Measurements from ENCODE around the gene SPRY2.
"Not testable (repeated sequence)": the region's sequence is repeated elsewhere in the genome, so short reads cannot be mapped to it uniquely, and the experiment has no call there.

Gene SPRY2

GRCh38 chr13:80348314-80348713, 7.4 kb upstream of the SPRY2 start:
- DNase-seq, result no peak

- no peak for DNase-seq
Measured at GRCh38 chr13:80345771-80346510, 5.0 kb upstream of the SPRY2 start.

- DNase-seq, result not testable (repeated sequence)
Measured at GRCh38 chr13:80344032-80344431, 3.1 kb upstream of the SPRY2 start.

GRCh38 chr13:80342471-80343371, 1.8 kb upstream of the SPRY2 start:
- DNase-seq, result peak; percentile 71 to 73

GRCh38 chr13:80341756-80342370, 937 bp upstream of the SPRY2 start:
- DNase-seq, result no peak

- DNase-seq, result no peak
Measured at GRCh38 chr13:80340651-80341100, 250 bp downstream of the SPRY2 start.

- DNase-seq, result peak in 1 of 2 donors; percentile 1
Measured at GRCh38 chr13:80339912-80340650, 845 bp downstream of the SPRY2 start.

GRCh38 chr13:80339563-80339911, 1.4 kb downstream of the SPRY2 start:
- no peak for DNase-seq

- DNase-seq, result peak in 1 of 2 donors; percentile 1
Measured at GRCh38 chr13:80338781-80339562, 2.0 kb downstream of the SPRY2 start.

GRCh38 chr13:80337288-80338081, 3.4 kb downstream of the SPRY2 start:
- DNase-seq, result no peak

GRCh38 chr13:80336776-80337287, 4.1 kb downstream of the SPRY2 start:
- DNase-seq, result no peak

- DNase-seq, result no peak
Measured at GRCh38 chr13:80336370-80336769, 4.6 kb downstream of the SPRY2 start.

- no peak for DNase-seq
Measured at GRCh38 chr13:80334597-80335260, 6.2 kb downstream of the SPRY2 start.

- no peak for DNase-seq
Measured at GRCh38 chr13:80331984-80332383, 8.9 kb downstream of the SPRY2 start.

GRCh38 chr13:80329250-80329649, 11.7 kb downstream of the SPRY2 start:
- DNase-seq, result no peak

GRCh38 chr13:80319004-80319403, 21.9 kb downstream of the SPRY2 start:
- DNase-seq, result no peak

GRCh38 chr13:80314711-80315653, 25.9 kb downstream of the SPRY2 start:
- no peak for DNase-seq

- no peak for DNase-seq
Measured at GRCh38 chr13:80313668-80314256, 27.2 kb downstream of the SPRY2 start.

- no peak for DNase-seq
Measured at GRCh38 chr13:80312967-80313366, 28.0 kb downstream of the SPRY2 start.
